ENCODE data around the gene MCAT.

Gene MCAT

GRCh38 chr22:43179911-43180195, 36.7 kb upstream of the MCAT start:
- Histone ChIP-seq H3K36me3 (ENCODE audit: control insufficient read depth in 4 of 4, insufficient read depth in 4 of 4, low read length in 3 of 4) (peaks cover 2 to 86% (median 50%) of the 10 kb centered on the region in 4 experiments), H3K27me3 (replicated peaks in 2 of 5; ENCODE audit: control insufficient read depth in 4 of 5, insufficient read depth in 5 of 5, low read length in 4 of 5) (no peaks in the 10 kb centered on the region), H3K4me3 (ENCODE audit: control insufficient read depth in 1 of 7, extremely low read depth in 1 of 7, insufficient read depth in 4 of 7, low read depth in 2 of 7, low read length in 6 of 7) (no peak overlapping the region), H3K9me3 (ENCODE audit: control extremely low read depth in 1 of 5, control insufficient read depth in 4 of 5, insufficient read depth in 2 of 5, low read depth in 1 of 5, low read length in 4 of 5) (no peaks in the 10 kb centered on the region), H3K27ac (ENCODE audit: insufficient read depth in 1 of 2, low read depth in 1 of 2, low read length in 2 of 2, poor library complexity in 1 of 2, severe bottlenecking in 2 of 2) (no peak overlapping the region), H3K4me1 (ENCODE audit: control extremely low read depth in 1 of 4, control insufficient read depth in 4 of 4, insufficient read depth in 4 of 4, low read length in 3 of 4) (peaks cover 0 to 12% (median 9%) of the 10 kb centered on the region in 4 experiments)
- ChIA-PET POLR2A (no interaction called here), CTCF (interaction anchor here (1.0 to 1.4 kb wide), 3 partner anchors 11 to 52 kb away, joined by 3 to 6 read pairs (median 3); no protein-coding TSS in a partner anchor)
- over 99% methylated on average over 13 of the region's 15 CpGs for WGBS (ENCODE audit: insufficient coverage)
- no peak for DNase-seq

DNA sequence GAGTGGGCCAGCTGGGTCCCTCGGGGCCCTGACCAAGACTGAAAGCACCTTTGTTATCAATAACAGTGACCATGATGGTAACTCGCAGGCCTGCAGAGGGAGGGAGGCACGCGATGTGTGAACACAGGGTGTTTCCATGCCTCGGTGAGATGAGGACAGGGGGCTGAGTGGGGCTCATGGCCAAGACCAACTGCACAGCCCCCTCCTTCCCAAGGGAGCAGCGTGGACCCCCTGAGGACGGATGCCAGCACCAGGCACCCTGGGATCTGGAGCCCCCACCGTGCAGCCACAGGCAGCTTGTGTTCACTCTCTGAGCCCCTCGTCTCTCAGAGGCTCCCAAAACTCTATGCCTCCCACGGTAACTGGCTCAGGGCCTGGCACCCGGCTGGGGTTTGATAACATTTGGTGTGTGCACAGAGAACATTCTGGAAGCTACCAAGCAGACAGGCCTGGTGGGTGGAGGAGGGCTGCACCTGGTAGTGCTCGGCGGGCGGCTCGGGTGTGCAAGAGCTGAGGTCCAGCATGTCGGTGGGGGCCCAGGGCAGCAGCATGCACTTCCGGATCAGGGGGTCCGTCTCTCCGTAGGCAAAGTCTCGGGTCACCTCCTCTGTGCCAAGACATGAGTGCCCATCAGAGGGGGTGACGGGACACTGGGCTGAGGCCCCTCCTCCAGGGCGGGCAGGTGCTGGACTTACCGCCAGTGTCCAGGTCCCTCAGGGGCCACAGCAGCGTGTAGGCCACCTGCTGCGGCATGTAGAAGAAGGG, 36.1 kb upstream of the MCAT start:
- POLR2A ChIA-PET: no interaction called here
- H3K27ac ChIP-seq (ENCODE audit: insufficient read depth in 1 of 2, low read depth in 1 of 2, low read length in 2 of 2, poor library complexity in 1 of 2, severe bottlenecking in 2 of 2): no peak overlapping the region
- DNase-seq: no peak
- 98% methylated on average over 20 of the region's 25 CpGs for WGBS (ENCODE audit: insufficient coverage)
- peaks cover 2 to 87% (median 54%) of the 10 kb centered on the region in 4 experiments for H3K36me3 ChIP-seq (ENCODE audit: control insufficient read depth in 4 of 4, insufficient read depth in 4 of 4, low read length in 3 of 4)
- no peak overlapping the region for H3K4me3 ChIP-seq (ENCODE audit: control insufficient read depth in 1 of 7, extremely low read depth in 1 of 7, insufficient read depth in 4 of 7, low read depth in 2 of 7, low read length in 6 of 7)
- no peaks in the 10 kb centered on the region for H3K27me3 ChIP-seq (replicated peaks in 2 of 5; ENCODE audit: control insufficient read depth in 4 of 5, insufficient read depth in 5 of 5, low read length in 4 of 5)
- no peaks in the 10 kb centered on the region for H3K9me3 ChIP-seq (ENCODE audit: control extremely low read depth in 1 of 5, control insufficient read depth in 4 of 5, insufficient read depth in 2 of 5, low read depth in 1 of 5, low read length in 4 of 5)
- H3K4me1 ChIP-seq (ENCODE audit: control extremely low read depth in 1 of 4, control insufficient read depth in 4 of 4, insufficient read depth in 4 of 4, low read length in 3 of 4): peaks cover 0 to 12% (median 7%) of the 10 kb centered on the region in 4 experiments
- CTCF ChIA-PET: interaction anchor here (1.4 kb wide), 1 partner anchor 16 kb away, joined by 6 read pairs; no protein-coding TSS in a partner anchor

DNA sequence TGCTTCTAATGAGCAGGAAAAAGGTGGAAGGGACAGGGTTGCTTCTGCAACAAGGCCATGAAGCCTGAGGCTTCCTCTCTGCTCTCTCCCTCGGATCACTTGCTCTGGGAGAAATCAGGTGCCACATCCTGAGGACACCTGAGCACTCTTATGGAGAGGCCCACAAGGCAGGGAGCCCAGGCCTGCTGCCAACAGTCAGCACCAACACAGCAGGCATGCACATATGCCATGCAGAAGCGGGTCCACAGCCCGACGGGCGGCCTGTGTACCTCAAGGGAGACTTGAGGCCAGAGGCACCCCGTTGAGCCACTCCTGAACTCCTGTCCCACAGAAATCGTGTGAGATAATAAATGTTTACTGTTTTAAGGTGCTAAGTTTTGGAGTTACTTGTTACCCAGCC, 34.3 kb upstream of the MCAT start:
- Histone ChIP-seq H3K9me3 (ENCODE audit: control extremely low read depth in 1 of 5, control insufficient read depth in 4 of 5, insufficient read depth in 2 of 5, low read depth in 1 of 5, low read length in 4 of 5) (no peaks in the 10 kb centered on the region), H3K4me3 (ENCODE audit: control insufficient read depth in 1 of 7, extremely low read depth in 1 of 7, insufficient read depth in 4 of 7, low read depth in 2 of 7, low read length in 6 of 7) (no peak overlapping the region), H3K4me1 (ENCODE audit: control extremely low read depth in 1 of 4, control insufficient read depth in 4 of 4, insufficient read depth in 4 of 4, low read length in 3 of 4) (no peaks in the 10 kb centered on the region), H3K27me3 (replicated peaks in 2 of 5; ENCODE audit: control insufficient read depth in 4 of 5, insufficient read depth in 5 of 5, low read length in 4 of 5) (no peaks in the 10 kb centered on the region), H3K36me3 (ENCODE audit: control insufficient read depth in 4 of 4, insufficient read depth in 4 of 4, low read length in 3 of 4) (peaks cover 4 to 88% (median 65%) of the 10 kb centered on the region in 4 experiments), H3K27ac (ENCODE audit: insufficient read depth in 1 of 2, low read depth in 1 of 2, low read length in 2 of 2, poor library complexity in 1 of 2, severe bottlenecking in 2 of 2) (no peak overlapping the region)
- ChIA-PET CTCF (no interaction called here), POLR2A (no interaction called here)
- no peak for DNase-seq
- 100% methylated on average over 2 of the region's 7 CpGs for WGBS (ENCODE audit: insufficient coverage)

DNA sequence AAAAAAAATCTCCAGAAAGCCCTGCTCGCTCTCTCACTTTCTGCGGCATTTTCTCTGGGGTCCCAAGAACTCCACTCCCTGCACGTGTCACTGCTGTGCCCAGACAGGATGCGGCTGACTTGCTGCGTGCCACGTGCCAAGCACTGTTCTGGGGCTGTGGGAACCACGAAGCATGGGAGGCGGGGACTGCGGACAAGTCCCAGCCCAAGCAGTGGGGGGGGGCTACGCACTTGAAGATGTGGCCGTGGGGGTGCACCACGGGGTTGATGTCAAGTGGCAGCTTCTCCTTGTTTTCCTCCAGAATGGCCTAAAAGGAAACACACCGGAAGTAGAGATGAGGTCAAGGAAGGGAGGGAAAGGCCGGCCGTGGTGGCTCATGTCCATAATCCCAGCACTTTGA, 32.9 kb upstream of the MCAT start:
- Histone ChIP-seq H3K36me3 (ENCODE audit: control insufficient read depth in 4 of 4, insufficient read depth in 4 of 4, low read length in 3 of 4) (peaks cover 9 to 89% (median 69%) of the 10 kb centered on the region in 4 experiments), H3K27ac (ENCODE audit: insufficient read depth in 1 of 2, low read depth in 1 of 2, low read length in 2 of 2, poor library complexity in 1 of 2, severe bottlenecking in 2 of 2) (no peak overlapping the region), H3K27me3 (replicated peaks in 2 of 5; ENCODE audit: control insufficient read depth in 4 of 5, insufficient read depth in 5 of 5, low read length in 4 of 5) (no peaks in the 10 kb centered on the region), H3K4me3 (ENCODE audit: control insufficient read depth in 1 of 7, extremely low read depth in 1 of 7, insufficient read depth in 4 of 7, low read depth in 2 of 7, low read length in 6 of 7) (no peak overlapping the region), H3K9me3 (ENCODE audit: control extremely low read depth in 1 of 5, control insufficient read depth in 4 of 5, insufficient read depth in 2 of 5, low read depth in 1 of 5, low read length in 4 of 5) (no peaks in the 10 kb centered on the region), H3K4me1 (ENCODE audit: control extremely low read depth in 1 of 4, control insufficient read depth in 4 of 4, insufficient read depth in 4 of 4, low read length in 3 of 4) (peaks cover 0 to 7% (median 4%) of the 10 kb centered on the region in 4 experiments)
- ChIA-PET CTCF (no interaction called here), POLR2A (no interaction called here)
- DNase-seq: no peak
- 81% methylated on average over 9 of the region's 15 CpGs for WGBS (ENCODE audit: insufficient coverage)

DNA sequence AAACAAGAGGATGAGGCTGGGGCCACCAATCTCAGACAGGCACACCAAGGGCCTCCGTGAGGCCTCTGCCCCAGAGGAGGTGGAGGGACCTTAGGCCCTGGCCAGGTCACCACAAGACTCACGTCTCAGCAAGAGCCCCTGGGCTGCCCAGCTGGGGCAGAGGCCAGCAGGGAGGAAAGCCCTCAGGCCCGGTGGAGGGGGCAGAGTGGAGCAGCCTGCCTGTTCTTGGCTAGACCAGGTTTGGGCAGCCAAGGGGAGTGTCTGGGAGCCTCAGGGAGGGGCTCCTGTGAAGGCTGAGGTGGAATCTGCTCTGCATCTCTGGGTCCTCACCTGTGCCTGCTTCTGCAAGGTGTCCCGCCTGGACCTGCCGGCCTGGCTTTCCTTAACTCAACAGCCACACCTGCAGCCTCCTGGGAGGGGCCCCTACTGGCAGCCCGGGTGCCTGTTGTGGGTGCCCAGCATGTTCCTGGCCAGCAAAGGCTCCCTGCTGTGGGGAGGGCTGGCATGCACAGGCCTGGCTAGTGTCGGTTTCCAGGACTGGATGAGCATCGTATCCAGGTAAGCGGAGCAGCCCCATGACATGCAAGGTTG, 31.8 kb upstream of the MCAT start:
- Histone ChIP-seq H3K9me3 (ENCODE audit: control extremely low read depth in 1 of 5, control insufficient read depth in 4 of 5, insufficient read depth in 2 of 5, low read depth in 1 of 5, low read length in 4 of 5) (no peaks in the 10 kb centered on the region), H3K36me3 (ENCODE audit: control insufficient read depth in 4 of 4, insufficient read depth in 4 of 4, low read length in 3 of 4) (peaks cover 7 to 88% (median 66%) of the 10 kb centered on the region in 4 experiments), H3K4me1 (ENCODE audit: control extremely low read depth in 1 of 4, control insufficient read depth in 4 of 4, insufficient read depth in 4 of 4, low read length in 3 of 4) (peaks cover 0 to 11% (median 7%) of the 10 kb centered on the region in 4 experiments), H3K27ac (ENCODE audit: insufficient read depth in 1 of 2, low read depth in 1 of 2, low read length in 2 of 2, poor library complexity in 1 of 2, severe bottlenecking in 2 of 2) (no peak overlapping the region), H3K4me3 (ENCODE audit: control insufficient read depth in 1 of 7, extremely low read depth in 1 of 7, insufficient read depth in 4 of 7, low read depth in 2 of 7, low read length in 6 of 7) (no peak overlapping the region), H3K27me3 (replicated peaks in 2 of 5; ENCODE audit: control insufficient read depth in 4 of 5, insufficient read depth in 5 of 5, low read length in 4 of 5) (no peaks in the 10 kb centered on the region)
- WGBS (ENCODE audit: insufficient coverage): 98% methylated on average over 4 of the region's 9 CpGs
- ChIA-PET POLR2A (no interaction called here), CTCF (no interaction called here)
- no peak for DNase-seq

DNA sequence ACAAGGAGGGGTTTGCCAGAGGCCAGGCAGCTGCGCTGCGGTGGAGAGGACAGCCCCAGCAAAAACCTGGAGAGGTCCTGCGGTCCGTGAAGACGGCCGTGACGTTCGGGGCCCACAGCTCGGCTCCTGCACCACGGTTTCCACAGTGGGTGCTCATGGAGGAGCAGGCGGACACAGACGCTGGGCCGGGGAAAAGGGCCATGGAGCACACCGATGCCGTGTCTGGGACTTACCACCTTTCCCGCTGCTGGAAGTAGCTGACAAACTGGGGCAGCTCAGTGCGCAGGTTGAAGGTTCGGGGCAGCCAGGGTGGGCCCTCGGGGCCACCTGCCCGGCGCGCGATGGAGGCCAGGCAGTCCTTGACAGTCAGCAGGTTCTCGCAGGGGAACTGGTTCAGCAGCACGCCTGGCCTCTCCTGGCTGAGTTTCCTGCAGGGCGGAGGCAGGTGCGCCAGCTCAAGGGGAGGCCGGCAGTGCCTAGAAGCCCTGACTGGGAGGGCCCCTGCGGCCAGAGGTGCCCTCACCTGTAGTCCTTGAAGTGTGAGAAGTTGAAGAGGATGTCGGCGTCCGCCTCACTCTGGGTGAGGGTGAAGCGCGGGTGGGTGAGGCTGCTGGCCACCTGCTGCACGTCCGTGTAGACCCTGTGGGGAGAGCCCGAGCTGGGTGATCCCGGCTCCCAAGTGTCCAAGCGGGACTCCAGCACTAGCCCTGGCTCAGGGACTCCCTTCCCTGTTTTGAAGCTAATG, 30.9 kb upstream of the MCAT start:
- Histone ChIP-seq H3K9me3 (ENCODE audit: control extremely low read depth in 1 of 5, control insufficient read depth in 4 of 5, insufficient read depth in 2 of 5, low read depth in 1 of 5, low read length in 4 of 5) (no peaks in the 10 kb centered on the region), H3K27ac (ENCODE audit: insufficient read depth in 1 of 2, low read depth in 1 of 2, low read length in 2 of 2, poor library complexity in 1 of 2, severe bottlenecking in 2 of 2) (no peak overlapping the region), H3K36me3 (ENCODE audit: control insufficient read depth in 4 of 4, insufficient read depth in 4 of 4, low read length in 3 of 4) (peaks cover 7 to 88% (median 66%) of the 10 kb centered on the region in 4 experiments), H3K27me3 (replicated peaks in 2 of 5; ENCODE audit: control insufficient read depth in 4 of 5, insufficient read depth in 5 of 5, low read length in 4 of 5) (no peaks in the 10 kb centered on the region), H3K4me1 (ENCODE audit: control extremely low read depth in 1 of 4, control insufficient read depth in 4 of 4, insufficient read depth in 4 of 4, low read length in 3 of 4) (peaks cover 0 to 11% (median 7%) of the 10 kb centered on the region in 4 experiments), H3K4me3 (ENCODE audit: control insufficient read depth in 1 of 7, extremely low read depth in 1 of 7, insufficient read depth in 4 of 7, low read depth in 2 of 7, low read length in 6 of 7) (no peak overlapping the region)
- WGBS (ENCODE audit: insufficient coverage): 96% methylated on average over 36 of the region's 39 CpGs
- no peak for DNase-seq
- ChIA-PET POLR2A (no interaction called here), CTCF (no interaction called here)

DNA sequence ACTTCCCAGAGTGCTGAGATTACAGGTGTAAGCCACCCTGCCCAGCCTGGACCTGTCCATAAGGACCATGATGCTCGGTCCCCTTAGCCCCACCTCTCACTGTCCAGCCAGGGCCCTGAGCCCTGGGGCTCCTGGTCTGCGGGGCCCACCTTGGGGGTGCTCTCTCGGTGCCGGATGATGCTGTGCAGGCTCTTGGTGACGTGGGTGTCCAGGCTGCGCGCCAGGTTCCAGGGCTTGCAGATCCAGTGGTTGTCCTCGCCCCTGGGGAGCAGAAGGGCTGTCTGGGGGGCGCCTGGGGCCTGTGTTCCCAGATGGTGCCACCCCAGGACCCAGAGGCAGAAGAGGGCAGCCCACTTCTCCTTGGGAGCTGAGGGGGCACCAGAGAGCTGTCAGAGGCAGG, 30.4 kb upstream of the MCAT start:
- Histone ChIP-seq H3K27ac (ENCODE audit: insufficient read depth in 1 of 2, low read depth in 1 of 2, low read length in 2 of 2, poor library complexity in 1 of 2, severe bottlenecking in 2 of 2) (no peak overlapping the region), H3K9me3 (ENCODE audit: control extremely low read depth in 1 of 5, control insufficient read depth in 4 of 5, insufficient read depth in 2 of 5, low read depth in 1 of 5, low read length in 4 of 5) (no peaks in the 10 kb centered on the region), H3K4me1 (ENCODE audit: control extremely low read depth in 1 of 4, control insufficient read depth in 4 of 4, insufficient read depth in 4 of 4, low read length in 3 of 4) (peaks cover 0 to 12% (median 9%) of the 10 kb centered on the region in 4 experiments), H3K27me3 (replicated peaks in 2 of 5; ENCODE audit: control insufficient read depth in 4 of 5, insufficient read depth in 5 of 5, low read length in 4 of 5) (no peaks in the 10 kb centered on the region), H3K36me3 (ENCODE audit: control insufficient read depth in 4 of 4, insufficient read depth in 4 of 4, low read length in 3 of 4) (peaks cover 7 to 88% (median 65%) of the 10 kb centered on the region in 4 experiments), H3K4me3 (ENCODE audit: control insufficient read depth in 1 of 7, extremely low read depth in 1 of 7, insufficient read depth in 4 of 7, low read depth in 2 of 7, low read length in 6 of 7) (no peak overlapping the region)
- whole genome bisulfite sequencing (ENCODE audit: insufficient coverage): 100% methylated on average over 6 of the region's 9 CpGs
- POLR2A ChIA-PET: no interaction called here
- CTCF ChIA-PET: no interaction called here
- no peak for DNase-seq
